HG03025 (cell line): ENCODE measurements around the gene WWOX.

Source experiments
- ATAC-seq: cut with Tn5 transposase; IDR thresholded peaks from one replicate; pipeline ENCODE4 v1.9.1; 2021; ENCODE audit warnings: mild to moderate bottlenecking, moderate library complexity; ENCODE audit not compliant: unreplicated experiment, low FRiP score

WWOX gene

GRCh38 chr16:78837706-78838105, 738.3 kb downstream of the WWOX start:
- ATAC-seq: no peak

- no peak for ATAC-seq
Observed at GRCh38 chr16:78838276-78838675, 738.8 kb downstream of the WWOX start.

GRCh38 chr16:78842950-78843349, 743.5 kb downstream of the WWOX start:
- no peak for ATAC-seq

GRCh38 chr16:78843978-78844377, 744.5 kb downstream of the WWOX start:
- no peak for ATAC-seq

GRCh38 chr16:78844682-78845081, 745.2 kb downstream of the WWOX start:
- no peak for ATAC-seq

- no peak for ATAC-seq
Observed at GRCh38 chr16:78851266-78851665, 751.8 kb downstream of the WWOX start.

- no peak for ATAC-seq
Observed at GRCh38 chr16:78852081-78852635, 752.7 kb downstream of the WWOX start.

GRCh38 chr16:78862022-78862421, 762.6 kb downstream of the WWOX start:
- ATAC-seq: no peak

- ATAC-seq: no peak
Observed at GRCh38 chr16:78866521-78866920, 767.1 kb downstream of the WWOX start.

- no peak for ATAC-seq
Observed at GRCh38 chr16:78869492-78869891, 770.0 kb downstream of the WWOX start.

GRCh38 chr16:78871241-78871640, 771.8 kb downstream of the WWOX start:
- ATAC-seq: no peak

GRCh38 chr16:78876671-78877070, 777.2 kb downstream of the WWOX start:
- ATAC-seq: no peak

GRCh38 chr16:78877114-78877655, 777.7 kb downstream of the WWOX start:
- no peak for ATAC-seq

- ATAC-seq: no peak
Observed at GRCh38 chr16:78878570-78878969, 779.1 kb downstream of the WWOX start.

- ATAC-seq: no peak
Observed at GRCh38 chr16:78879011-78879410, 779.6 kb downstream of the WWOX start.

- ATAC-seq: no peak
Observed at GRCh38 chr16:78882150-78882549, 782.7 kb downstream of the WWOX start.

- ATAC-seq: no peak
Observed at GRCh38 chr16:78882751-78883150, 783.3 kb downstream of the WWOX start.

GRCh38 chr16:78884204-78884603, 784.8 kb downstream of the WWOX start:
- no peak for ATAC-seq

GRCh38 chr16:78889346-78889745, 789.9 kb downstream of the WWOX start:
- ATAC-seq: no peak

- ATAC-seq: no peak
Observed at GRCh38 chr16:78890373-78890895, 791.0 kb downstream of the WWOX start.

GRCh38 chr16:78892951-78893733, 793.7 kb downstream of the WWOX start:
- ATAC-seq: no peak

- no peak for ATAC-seq
Observed at GRCh38 chr16:78894886-78895285, 795.4 kb downstream of the WWOX start.
